Inferior parietal cortex (tissue), 1 donor: Measurements from ENCODE around the gene TMEM259.
"Not testable (repeated sequence)": the region's sequence is repeated elsewhere in the genome, so short reads cannot be mapped to it uniquely, and the experiment has no call there.

ENCODE experiments used
- DNase-seq: peaks from one replicate; pipeline ENCODE4 v3.0.0-alpha.2; 2016; ENCODE audit errors: extremely low spot score

Gene TMEM259

GRCh38 chr19:1040476-1041271 is 19.8 kb upstream of the TMEM259 start:
- peak; percentile 94 for DNase-seq

DNA sequence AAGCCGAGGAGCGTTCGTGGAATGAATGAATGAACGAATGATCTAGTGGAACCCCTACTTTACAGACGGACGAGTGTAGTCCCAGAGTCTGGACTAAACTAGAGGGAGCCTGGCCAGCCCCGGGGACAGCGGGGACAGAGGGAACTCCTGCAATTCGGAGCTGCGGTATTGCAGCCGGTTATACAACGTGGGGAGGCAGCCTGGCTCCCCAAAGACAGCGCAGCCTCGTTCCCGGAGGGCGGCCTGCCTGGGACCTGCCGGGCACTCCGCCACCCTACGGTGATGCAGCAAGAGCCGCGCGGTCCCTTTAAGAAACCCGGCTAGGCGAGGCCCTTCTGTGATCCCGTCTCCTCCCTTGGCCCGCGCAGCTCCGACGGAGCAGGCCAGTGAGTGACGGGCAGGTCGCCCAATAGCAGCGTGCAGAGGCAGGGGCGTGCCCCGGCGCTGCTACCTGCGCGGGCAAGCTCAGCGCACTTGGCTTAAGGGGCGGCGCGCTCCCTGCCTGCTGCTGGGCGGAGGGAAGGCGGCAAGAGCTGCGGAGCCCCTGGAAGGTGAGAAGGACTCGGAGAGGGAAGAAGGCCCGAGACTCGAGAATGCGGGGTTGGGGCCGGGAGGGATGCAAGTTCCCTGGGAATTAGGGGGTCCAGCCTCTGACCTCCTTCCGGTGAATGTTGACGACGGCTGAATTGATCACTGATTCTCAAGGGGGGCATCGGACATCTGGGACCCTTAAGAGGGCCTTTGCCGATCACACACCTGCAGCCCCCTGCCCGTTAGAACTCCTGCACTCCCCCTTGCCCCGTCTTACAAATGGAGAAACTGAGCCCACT is 18.9 kb upstream of the TMEM259 start, which contains the start of gene ABCA7:
ABCA7 (plus strand) TSS at position 462 of the 830 bp plus-strand sequence. CDS start 1,255 bp downstream, outside the sequence.
- peak; percentile 97 for DNase-seq

DNA sequence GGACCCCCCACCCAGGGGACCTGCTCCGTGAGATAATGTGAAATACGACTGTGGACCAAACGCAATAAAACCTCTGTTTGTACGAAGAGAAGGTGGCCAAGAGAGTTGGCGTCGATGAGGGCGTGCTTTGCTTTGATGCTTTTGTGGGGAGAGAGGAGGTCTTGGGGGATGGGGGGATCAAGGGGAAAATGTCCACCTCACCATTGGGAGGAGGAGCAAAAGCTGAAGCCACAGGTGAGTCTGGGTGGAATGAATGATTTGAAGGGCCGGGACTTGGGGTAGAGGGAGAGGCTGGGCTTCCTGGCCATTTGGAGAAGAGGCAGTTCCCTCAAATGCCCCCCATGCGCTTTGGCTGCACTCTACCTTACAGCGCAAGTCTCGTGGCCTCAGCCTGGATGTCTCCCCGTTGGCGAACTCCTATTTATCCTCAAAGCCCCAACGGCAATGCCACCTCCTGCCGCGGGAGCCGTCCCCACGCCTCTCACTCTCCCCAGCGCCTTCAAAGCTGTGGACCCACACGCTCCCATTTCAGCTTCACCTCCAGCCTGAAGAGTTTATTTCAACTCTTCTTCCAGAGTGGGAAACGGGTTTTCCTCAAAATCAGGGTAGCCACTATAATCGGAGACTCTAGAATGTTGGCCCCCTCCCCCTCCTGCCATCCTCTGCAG is 18.2 kb upstream of the TMEM259 start:
- DNase-seq: no peak

GRCh38 chr19:1037621-1038064 is 16.7 kb upstream of the TMEM259 start:
- DNase-seq: no peak

- DNase-seq: no peak
Observed at GRCh38 chr19:1035998-1036621, 15.2 kb upstream of the TMEM259 start.

GRCh38 chr19:1032264-1032867 is 11.4 kb upstream of the TMEM259 start:
- DNase-seq: no peak

DNA sequence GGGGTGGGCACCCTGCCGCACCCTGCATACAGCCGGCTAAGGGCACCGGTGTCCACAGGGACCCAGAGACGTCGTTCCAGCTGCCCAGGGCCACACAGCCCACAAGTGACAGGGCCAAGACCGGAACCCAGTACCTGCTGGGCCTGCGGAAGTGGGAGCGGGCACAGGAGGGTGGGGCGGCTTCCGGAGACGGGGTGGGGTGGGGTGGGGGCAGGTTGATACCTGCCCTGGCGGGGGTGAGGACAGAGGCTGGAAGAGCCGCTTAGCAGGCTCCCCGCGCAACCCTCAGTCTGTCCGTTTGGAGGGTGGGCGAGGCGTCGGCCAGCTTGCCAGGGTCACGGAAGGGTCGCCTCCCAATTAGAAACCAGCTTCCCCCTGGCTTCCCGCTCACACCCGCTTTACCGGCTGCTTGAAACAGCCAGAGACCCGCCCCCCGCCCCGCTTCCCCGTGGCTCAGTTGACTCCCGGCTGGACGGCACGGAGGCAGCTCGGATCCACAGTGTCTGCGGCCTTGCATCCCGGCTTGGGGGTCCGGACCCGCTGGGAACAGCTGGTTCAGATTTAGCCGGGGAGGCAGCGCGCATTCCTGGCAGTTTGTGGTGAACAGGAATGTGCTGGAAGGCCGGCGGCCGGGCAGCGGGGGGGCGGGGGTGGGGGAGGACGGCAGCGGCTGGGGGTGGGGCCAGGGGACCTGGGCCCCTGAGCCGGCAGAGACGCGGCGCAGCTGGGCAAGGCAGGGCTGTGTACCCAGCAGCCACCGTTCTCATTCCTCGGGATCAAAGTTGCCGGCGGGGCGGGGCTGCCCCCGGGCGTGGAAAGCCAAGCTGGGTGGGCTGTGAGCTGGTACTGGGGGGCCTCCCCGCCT is 7.4 kb upstream of the TMEM259 start:
- DNase-seq: no peak

- DNase-seq: no peak
Observed at GRCh38 chr19:1027650-1028061, 6.7 kb upstream of the TMEM259 start.

- no peak for DNase-seq
Observed at GRCh38 chr19:1026783-1027649, 6.1 kb upstream of the TMEM259 start.

- no peak for DNase-seq
Observed at GRCh38 chr19:1025960-1026782, 5.2 kb upstream of the TMEM259 start, which contains the start of gene CNN2. Gene CNN2, plus strand, starts transcription at chr19:1026608. Its CDS starts 54 bp downstream, at chr19:1026662.

- DNase-seq: not testable (repeated sequence)
Observed at GRCh38 chr19:1025080-1025479, 4.2 kb upstream of the TMEM259 start.

DNA sequence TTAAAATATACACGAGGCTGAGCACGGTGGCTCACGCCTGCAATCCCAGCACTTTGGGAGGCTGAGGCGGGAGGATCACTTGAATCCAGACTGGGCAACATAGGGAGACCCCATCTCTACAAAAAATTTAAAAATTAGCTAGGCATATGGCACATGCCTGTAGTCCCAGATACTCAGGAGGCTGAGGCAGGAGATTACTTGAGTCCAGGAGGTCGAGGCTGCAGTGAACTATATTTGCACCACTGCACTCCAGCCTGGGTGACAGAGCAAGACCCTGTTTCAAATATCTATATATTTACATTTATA is 2.9 kb upstream of the TMEM259 start:
- DNase-seq: not testable (repeated sequence)

- no peak for DNase-seq
Observed at GRCh38 chr19:1019980-1020867, 699 bp downstream of the TMEM259 start.

DNA sequence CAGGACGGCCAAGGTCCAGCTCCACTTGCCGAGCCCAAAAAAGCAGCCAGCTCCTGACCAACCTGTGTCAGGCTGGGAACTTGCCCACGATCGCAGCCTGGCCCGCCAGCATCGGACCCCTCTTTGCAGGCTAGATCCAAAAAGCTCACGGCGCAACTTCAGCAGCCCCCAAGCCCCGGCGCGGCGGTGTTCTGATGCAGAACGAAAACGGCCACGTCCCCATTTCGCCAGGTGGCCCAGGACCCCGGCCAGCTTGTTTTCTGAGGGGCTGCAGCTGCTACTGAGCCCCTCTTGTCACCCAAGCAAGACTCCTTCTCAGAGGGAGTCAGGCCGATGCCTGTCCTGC is 1.3 kb downstream of the TMEM259 start:
- DNase-seq: no peak

GRCh38 chr19:1018932-1019615 is 1.8 kb downstream of the TMEM259 start:
- no peak for DNase-seq

- no peak for DNase-seq
Observed at GRCh38 chr19:1018393-1018792, 2.5 kb downstream of the TMEM259 start.

DNA sequence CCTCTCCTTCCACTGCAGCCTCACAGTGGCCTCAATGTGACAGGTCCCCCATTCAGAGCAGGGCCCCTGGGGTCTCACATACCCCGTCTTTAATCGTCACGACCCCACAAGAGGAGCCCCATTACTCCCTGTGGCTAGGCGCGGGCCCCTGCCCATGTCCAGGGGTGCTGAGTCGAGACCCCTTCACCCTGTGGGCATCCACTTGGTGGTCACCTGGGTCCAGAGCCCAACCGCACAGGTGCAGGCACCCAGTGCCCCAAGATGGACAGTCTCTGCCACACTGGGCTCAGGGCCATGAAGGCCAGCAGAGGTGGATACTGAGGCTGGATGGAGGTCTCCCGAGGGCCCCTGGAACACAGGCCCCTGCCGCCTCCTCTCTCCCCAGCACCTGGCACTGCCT is 3.0 kb downstream of the TMEM259 start:
- no peak for DNase-seq
